ENCODE data around the gene CROCC2.
A peak's percentile ranks its signal among the peaks of the same experiment; 100 is the strongest.

CROCC2 gene

DNA sequence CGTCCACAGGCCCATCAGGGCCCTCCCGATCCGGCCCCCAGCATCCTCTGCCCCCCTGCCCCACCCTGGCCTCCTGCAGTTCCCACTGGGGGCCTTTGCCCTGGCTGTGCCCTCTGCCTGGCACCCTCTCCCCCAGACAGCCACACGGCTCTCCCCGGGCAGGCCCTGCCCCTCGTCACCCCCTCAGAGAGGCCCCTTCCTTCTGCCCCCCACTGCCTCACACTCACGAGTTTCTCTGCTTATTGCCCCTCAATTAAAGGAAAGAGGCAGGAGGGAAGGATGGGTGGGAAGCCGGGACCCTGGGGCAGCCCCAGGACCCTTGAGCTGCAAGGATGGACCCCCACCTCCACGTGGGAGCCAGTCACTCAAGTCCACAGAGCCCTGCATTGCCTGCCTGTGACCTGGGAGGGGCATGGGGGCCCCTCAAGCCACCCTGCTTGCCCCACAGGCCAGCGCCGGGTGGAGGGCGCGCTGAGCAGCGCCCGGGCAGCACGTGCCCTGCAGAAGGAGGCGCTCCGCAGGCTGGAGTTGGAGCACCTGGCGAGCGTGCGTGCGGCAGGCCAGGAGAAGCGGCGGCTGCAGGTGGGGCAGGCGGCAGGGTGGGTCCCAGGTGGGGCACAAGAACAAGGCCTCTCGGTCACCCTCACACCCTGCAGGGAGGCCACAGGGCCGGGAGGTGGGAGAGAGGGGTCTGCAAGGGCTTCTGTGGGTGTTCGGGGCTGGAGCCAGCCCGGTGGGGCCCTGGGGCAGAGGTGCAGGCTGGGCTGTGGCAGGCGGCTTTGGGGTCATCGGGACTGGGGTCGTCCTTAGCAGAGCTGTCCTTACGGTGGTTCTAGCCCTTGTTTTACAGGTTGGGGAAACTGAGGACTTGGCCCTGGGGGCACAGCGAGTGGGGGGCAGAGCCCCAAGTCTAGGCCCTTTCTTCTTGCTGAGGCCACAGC is 61.8 kb downstream of the CROCC2 start:
- TF ChIP-seq, protein P1, sequence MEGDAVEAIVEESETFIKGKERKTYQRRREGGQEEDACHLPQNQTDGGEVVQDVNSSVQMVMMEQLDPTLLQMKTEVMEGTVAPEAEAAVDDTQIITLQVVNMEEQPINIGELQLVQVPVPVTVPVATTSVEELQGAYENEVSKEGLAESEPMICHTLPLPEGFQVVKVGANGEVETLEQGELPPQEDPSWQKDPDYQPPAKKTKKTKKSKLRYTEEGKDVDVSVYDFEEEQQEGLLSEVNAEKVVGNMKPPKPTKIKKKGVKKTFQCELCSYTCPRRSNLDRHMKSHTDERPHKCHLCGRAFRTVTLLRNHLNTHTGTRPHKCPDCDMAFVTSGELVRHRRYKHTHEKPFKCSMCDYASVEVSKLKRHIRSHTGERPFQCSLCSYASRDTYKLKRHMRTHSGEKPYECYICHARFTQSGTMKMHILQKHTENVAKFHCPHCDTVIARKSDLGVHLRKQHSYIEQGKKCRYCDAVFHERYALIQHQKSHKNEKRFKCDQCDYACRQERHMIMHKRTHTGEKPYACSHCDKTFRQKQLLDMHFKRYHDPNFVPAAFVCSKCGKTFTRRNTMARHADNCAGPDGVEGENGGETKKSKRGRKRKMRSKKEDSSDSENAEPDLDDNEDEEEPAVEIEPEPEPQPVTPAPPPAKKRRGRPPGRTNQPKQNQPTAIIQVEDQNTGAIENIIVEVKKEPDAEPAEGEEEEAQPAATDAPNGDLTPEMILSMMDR (conservative IDR thresholded peaks at IDR 0.05; ENCODE audit: low read depth) = no peak
- CTCF ChIA-PET = no interaction called here
- POLR2A ChIA-PET (ENCODE audit: low non-redundant PET) = no interaction called here
- no peak overlapping the region for H3K27ac ChIP-seq
- no peak for DNase-seq (ENCODE audit: low spot score)

DNA sequence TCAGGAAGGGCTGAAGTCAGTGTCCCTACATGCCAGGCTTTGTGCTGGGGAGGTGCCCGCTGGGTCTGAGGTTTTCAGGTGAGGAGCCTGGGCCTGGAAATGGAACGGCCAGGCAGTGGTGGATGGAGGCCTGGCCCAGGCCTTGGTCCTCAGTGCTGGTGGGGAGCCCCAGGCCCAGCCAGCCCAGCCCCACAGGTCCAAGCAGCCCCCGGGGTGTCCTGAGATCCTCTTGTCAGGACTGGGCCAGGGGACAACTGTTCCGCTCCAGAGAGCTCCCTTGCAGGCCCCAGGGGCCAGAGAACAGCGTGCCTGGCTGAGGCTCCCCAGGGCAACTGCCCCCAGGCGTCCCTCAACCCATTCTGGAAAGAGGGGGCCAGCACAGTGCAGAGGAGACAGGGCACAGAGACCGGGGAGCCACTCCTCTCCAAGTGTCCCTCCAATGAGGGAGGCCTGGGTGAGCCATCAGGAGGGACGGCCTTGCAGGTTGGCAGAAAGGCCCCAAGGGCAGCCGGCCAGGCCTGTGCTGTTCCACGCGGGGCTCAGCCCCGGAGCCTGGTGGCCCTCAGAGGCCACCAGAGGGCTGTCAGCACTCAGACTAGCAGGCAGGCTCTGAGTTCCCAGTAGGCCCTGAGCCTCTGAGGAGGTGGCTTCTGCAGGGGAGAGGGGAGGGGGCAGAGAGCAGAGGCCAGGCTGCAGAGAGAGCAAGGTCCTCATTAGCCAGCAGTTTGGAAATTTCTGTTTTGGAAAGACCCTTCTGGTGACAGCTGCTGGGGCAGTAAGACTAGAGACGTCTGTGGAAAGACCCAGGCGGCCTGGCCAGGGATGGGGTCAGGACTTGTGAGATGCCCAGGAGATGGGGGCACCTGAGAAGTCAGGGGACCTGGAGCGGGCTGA is 62.8 kb downstream of the CROCC2 start:
- CTCF ChIA-PET = no interaction called here
- DNase-seq (ENCODE audit: low spot score) = no peak
- POLR2A ChIA-PET (ENCODE audit: low non-redundant PET) = no interaction called here
- TF ChIP-seq, protein P1 (conservative IDR thresholded peaks at IDR 0.05; ENCODE audit: low read depth) = no peak
- no peak overlapping the region for H3K27ac ChIP-seq

DNA sequence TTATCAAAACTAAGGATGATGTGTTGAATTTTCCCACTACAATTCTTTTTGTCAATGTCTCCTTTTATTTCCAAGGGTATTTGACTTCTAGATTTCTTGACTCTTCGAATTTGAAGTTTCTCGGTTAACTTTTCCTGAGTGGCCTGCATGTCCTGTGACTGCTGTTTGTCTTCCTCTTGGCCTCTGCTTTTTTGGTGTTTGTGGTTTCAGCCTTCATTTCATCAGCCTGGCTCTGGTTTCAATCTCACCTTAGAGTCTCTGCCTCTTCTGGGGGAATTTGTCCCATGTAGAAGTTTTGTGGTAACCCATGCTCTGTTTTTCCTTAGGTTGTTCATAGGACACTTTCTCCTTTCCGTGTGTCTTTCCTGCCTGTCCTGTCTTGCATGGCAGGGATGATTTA is 64.0 kb downstream of the CROCC2 start:
- ChIA-PET POLR2A (ENCODE audit: low non-redundant PET) (no interaction called here), CTCF (no interaction called here)
- TF ChIP-seq, protein P1 (conservative IDR thresholded peaks at IDR 0.05; ENCODE audit: low read depth) = no peak
- no peak for DNase-seq (ENCODE audit: low spot score)
- no peak overlapping the region for H3K27ac ChIP-seq

DNA sequence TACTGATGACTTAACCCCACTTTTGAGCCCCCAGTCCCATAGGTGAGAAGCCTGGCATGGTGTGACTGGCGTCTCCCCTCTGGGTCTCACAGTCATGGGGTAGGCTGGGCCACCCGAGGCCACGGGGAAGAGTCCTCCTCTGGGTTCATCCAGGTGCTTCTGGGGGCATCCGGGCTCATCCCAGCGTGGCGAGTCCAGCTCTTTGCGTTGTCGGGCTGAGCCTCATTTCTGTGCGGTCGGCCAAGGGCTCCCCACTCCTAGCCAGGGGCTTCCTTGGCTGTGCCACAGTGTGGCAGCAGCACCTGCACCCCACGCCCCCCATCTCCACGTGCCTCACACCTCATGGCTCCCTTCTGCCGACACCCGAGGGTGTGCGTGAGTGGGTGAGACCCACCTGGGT is 64.7 kb downstream of the CROCC2 start:
- no peak for DNase-seq (ENCODE audit: low spot score)
- no peak overlapping the region for H3K27ac ChIP-seq
- POLR2A ChIA-PET (ENCODE audit: low non-redundant PET) = no interaction called here
- TF ChIP-seq, protein P1 (conservative IDR thresholded peaks at IDR 0.05; ENCODE audit: low read depth) = no peak
- CTCF ChIA-PET = interaction anchor here (0.7 kb wide), 1 partner anchor 693 kb away, joined by 3 read pairs; no protein-coding TSS in a partner anchor

DNA sequence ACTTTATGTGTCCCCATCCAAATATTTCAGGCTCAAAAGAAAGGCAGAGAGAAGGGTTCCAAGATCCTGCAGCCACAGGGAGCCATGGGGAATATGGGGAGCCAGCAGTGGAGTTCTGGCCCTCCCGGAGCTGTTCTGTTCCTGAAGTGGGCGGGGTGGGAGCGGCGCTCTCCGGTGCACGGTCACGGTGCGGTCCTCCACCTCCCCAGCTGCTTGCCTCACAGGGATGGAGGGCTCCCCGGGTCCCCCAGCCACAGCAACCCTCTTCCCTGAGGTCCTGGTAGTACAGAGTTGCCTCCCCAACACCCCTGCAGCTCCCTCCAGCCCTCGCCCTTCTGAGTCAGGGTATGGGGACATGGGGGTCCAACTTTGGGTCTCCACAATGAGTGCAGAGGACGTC is 66.1 kb downstream of the CROCC2 start:
- CTCF ChIA-PET = interaction anchor here (0.5 to 1.7 kb wide), 4 partner anchors 57 to 1129 kb away, joined by 4 to 10 read pairs (median 4); no protein-coding TSS in a partner anchor
- no peak for DNase-seq (ENCODE audit: low spot score)
- TF ChIP-seq, protein P1 (conservative IDR thresholded peaks at IDR 0.05; ENCODE audit: low read depth) = no peak
- POLR2A ChIA-PET (ENCODE audit: low non-redundant PET) = interaction anchor here (0.5 kb wide), 1 partner anchor 11 kb away, joined by 3 read pairs; no protein-coding TSS in a partner anchor
- H3K27ac ChIP-seq = peak overlapping the region; percentile 87

Measured in RWPE1 (cell line).